Measurements from ENCODE around the gene RIN3.

Gene RIN3

DNA sequence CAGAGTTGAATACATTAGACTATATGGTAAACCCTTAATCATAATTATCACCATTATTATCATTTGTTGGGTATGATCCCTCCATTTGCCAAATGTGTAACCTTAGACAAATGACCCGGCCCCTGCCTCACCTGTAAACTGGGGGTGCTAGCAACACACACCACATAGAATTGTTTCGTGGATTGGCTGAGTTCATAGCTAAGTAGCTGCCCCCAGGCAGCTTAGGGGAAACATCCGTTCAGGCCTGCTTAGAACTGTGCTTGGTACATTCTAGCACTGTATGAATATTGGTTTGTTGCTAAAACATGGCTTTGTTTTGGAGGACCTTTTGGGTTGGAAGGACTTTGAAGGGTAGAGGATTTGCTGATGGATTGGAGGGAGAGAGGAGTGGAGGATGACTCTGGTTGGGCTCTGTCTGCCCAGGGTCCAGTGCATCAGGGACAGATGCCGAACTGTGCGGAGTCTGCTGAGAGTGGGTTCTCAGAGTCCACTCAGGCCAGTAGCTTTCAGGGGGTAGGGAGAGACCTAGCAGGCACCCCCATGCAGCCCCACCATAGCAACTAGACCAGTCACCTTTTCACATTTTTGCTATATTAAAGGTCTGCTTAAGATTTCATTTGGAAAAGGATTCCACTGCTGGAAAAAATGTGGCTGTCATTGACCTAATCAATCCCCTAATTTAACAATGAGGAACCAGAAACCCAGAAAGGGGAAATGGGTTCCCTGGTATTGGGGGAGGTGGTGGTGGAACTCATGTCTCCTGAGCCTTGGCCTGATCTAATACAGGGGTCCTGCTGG is 2.2 kb downstream of the RIN3 start:
- H3K36me3 ChIP-seq (ENCODE audit: low read depth): no peaks in the 10 kb centered on the region
- H3K4me3 ChIP-seq (ENCODE audit: severe bottlenecking): no peak overlapping the region
- TF ChIP-seq, protein P1, sequence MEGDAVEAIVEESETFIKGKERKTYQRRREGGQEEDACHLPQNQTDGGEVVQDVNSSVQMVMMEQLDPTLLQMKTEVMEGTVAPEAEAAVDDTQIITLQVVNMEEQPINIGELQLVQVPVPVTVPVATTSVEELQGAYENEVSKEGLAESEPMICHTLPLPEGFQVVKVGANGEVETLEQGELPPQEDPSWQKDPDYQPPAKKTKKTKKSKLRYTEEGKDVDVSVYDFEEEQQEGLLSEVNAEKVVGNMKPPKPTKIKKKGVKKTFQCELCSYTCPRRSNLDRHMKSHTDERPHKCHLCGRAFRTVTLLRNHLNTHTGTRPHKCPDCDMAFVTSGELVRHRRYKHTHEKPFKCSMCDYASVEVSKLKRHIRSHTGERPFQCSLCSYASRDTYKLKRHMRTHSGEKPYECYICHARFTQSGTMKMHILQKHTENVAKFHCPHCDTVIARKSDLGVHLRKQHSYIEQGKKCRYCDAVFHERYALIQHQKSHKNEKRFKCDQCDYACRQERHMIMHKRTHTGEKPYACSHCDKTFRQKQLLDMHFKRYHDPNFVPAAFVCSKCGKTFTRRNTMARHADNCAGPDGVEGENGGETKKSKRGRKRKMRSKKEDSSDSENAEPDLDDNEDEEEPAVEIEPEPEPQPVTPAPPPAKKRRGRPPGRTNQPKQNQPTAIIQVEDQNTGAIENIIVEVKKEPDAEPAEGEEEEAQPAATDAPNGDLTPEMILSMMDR (IDR thresholded peaks at IDR 0.05; ENCODE audit: poor library complexity, severe bottlenecking): no peak
- ATAC-seq (ENCODE audit: low read depth): no peak
- H3K4me1 ChIP-seq (ENCODE audit: insufficient read depth, poor library complexity, severe bottlenecking): peaks cover 16% of the 10 kb centered on the region
- H3K27me3 ChIP-seq (ENCODE audit: insufficient read depth, poor library complexity, severe bottlenecking): no peaks in the 10 kb centered on the region
- no peak for DNase-seq (ENCODE audit: low spot score)
- no peaks in the 10 kb centered on the region for H3K9me3 ChIP-seq (ENCODE audit: severe bottlenecking)
- no peak overlapping the region for H3K27ac ChIP-seq (ENCODE audit: poor library complexity, severe bottlenecking)

- ATAC-seq (ENCODE audit: low read depth): no peak
Observed at GRCh38 chr14:92516344-92516965, 2.9 kb downstream of the RIN3 start.

GRCh38 chr14:92516966-92517506 is 3.5 kb downstream of the RIN3 start:
- Histone ChIP-seq H3K27me3 (ENCODE audit: insufficient read depth, poor library complexity, severe bottlenecking) (no peaks in the 10 kb centered on the region), H3K4me1 (ENCODE audit: insufficient read depth, poor library complexity, severe bottlenecking) (peaks cover 3% of the 10 kb centered on the region), H3K27ac (ENCODE audit: poor library complexity, severe bottlenecking) (no peak overlapping the region), H3K9me3 (ENCODE audit: severe bottlenecking) (no peaks in the 10 kb centered on the region), H3K4me3 (ENCODE audit: severe bottlenecking) (no peak overlapping the region), H3K36me3 (ENCODE audit: low read depth) (no peaks in the 10 kb centered on the region)
- DNase-seq (ENCODE audit: low spot score) (no peak), ATAC-seq (ENCODE audit: low read depth) (no peak)
- TF ChIP-seq, protein P1 (IDR thresholded peaks at IDR 0.05; ENCODE audit: poor library complexity, severe bottlenecking): no peak

More at GRCh38 chr14:92516344-92516965, 2.9 kb downstream of the RIN3 start:
- TF ChIP-seq, protein P1 (IDR thresholded peaks at IDR 0.05; ENCODE audit: poor library complexity, severe bottlenecking): no peak
- DNase-seq (ENCODE audit: low spot score): no peak
- no peak overlapping the region for H3K4me3 ChIP-seq (ENCODE audit: severe bottlenecking)
- H3K27ac ChIP-seq (ENCODE audit: poor library complexity, severe bottlenecking): no peak overlapping the region
- H3K36me3 ChIP-seq (ENCODE audit: low read depth): no peaks in the 10 kb centered on the region
- peaks cover 9% of the 10 kb centered on the region for H3K4me1 ChIP-seq (ENCODE audit: insufficient read depth, poor library complexity, severe bottlenecking)
- H3K9me3 ChIP-seq (ENCODE audit: severe bottlenecking): no peaks in the 10 kb centered on the region
- no peaks in the 10 kb centered on the region for H3K27me3 ChIP-seq (ENCODE audit: insufficient read depth, poor library complexity, severe bottlenecking)

DNA sequence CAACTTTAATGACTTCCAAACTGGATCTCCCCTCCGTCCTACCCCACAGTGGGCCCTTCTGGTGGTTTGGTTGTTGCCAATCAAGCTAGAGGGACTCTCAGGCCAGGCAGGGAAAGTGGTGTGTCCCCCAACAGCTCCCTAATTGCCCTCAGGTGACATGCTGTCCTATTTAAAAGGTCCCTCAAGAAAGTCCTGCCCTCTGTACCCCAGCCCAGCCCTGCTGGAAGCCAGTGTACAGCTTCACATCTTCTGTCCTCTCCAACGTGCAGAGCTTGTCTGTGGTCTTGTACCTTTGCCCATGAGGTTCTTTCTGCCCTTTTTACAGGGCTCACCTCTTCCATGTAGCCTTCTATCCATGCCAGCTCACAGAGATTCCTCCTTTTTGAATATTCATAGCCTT is 4.2 kb downstream of the RIN3 start:
- H3K27ac ChIP-seq (ENCODE audit: poor library complexity, severe bottlenecking): no peak overlapping the region
- no peak for DNase-seq (ENCODE audit: low spot score)
- H3K4me3 ChIP-seq (ENCODE audit: severe bottlenecking): no peak overlapping the region
- H3K9me3 ChIP-seq (ENCODE audit: severe bottlenecking): no peaks in the 10 kb centered on the region
- TF ChIP-seq, protein P1 (IDR thresholded peaks at IDR 0.05; ENCODE audit: poor library complexity, severe bottlenecking): no peak
- no peaks in the 10 kb centered on the region for H3K4me1 ChIP-seq (ENCODE audit: insufficient read depth, poor library complexity, severe bottlenecking)
- no peaks in the 10 kb centered on the region for H3K36me3 ChIP-seq (ENCODE audit: low read depth)
- no peaks in the 10 kb centered on the region for H3K27me3 ChIP-seq (ENCODE audit: insufficient read depth, poor library complexity, severe bottlenecking)
- no peak for ATAC-seq (ENCODE audit: low read depth)

Data from RWPE2 (cell line).